Measurements from ENCODE around the gene SSR4. TPM values are rescaled to one million over a fixed set of nuclear protein-coding genes. Genes with fewer than 3 reads are reported as not detected.

The SSR4 gene
- total and polyA plus RNA-seq, 2 experiments from 2014 or later = 316 to 693 TPM

DNA sequence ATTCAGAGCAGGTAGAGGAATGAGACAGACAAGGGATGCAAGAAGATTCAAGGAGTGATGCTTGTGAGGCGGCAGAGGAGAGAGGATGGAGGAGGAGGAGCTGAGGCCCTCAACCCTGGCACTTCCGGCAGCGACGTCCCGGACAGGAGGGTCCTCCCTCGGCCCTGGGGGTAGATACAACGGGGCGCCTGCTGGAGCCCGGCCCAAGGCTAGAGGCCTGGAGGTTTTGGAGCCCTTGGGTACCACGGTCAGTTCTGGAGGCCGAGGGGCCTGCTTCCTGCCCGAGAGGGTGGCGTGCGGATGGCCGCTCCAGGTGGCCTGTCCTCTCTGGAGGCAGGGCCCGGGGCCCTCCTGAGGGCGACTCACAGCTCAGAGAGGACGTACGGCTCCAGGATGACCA is 13.5 kb downstream of the SSR4 start:
- 91% methylated on average over 19 of the region's 19 CpGs for WGBS (ENCODE audit: low lambda C conversion rate, missing lambda C conversion rate)

GRCh38 chrX:153812220-153812619 is 17.8 kb downstream of the SSR4 start:
- no peak overlapping the region for H3K4me3 ChIP-seq
- no peak overlapping the region for H3K27ac ChIP-seq
- H3K79me2 ChIP-seq = no peaks in the 10 kb centered on the region
- H3K9me3 ChIP-seq (ENCODE audit: low read depth) = no peaks in the 10 kb centered on the region
- H3K36me3 ChIP-seq (replicated peaks; ENCODE audit: insufficient read depth, low read depth) = no peaks in the 10 kb centered on the region
- H3K9me2 ChIP-seq (replicated peaks; ENCODE audit: insufficient read depth) = no peaks in the 10 kb centered on the region
- WGBS (ENCODE audit: low lambda C conversion rate, missing lambda C conversion rate) = 73% methylated on average over 14 of the region's 14 CpGs
- no peak overlapping the region for H2AFZ ChIP-seq
- TF ChIP-seq, protein P1, sequence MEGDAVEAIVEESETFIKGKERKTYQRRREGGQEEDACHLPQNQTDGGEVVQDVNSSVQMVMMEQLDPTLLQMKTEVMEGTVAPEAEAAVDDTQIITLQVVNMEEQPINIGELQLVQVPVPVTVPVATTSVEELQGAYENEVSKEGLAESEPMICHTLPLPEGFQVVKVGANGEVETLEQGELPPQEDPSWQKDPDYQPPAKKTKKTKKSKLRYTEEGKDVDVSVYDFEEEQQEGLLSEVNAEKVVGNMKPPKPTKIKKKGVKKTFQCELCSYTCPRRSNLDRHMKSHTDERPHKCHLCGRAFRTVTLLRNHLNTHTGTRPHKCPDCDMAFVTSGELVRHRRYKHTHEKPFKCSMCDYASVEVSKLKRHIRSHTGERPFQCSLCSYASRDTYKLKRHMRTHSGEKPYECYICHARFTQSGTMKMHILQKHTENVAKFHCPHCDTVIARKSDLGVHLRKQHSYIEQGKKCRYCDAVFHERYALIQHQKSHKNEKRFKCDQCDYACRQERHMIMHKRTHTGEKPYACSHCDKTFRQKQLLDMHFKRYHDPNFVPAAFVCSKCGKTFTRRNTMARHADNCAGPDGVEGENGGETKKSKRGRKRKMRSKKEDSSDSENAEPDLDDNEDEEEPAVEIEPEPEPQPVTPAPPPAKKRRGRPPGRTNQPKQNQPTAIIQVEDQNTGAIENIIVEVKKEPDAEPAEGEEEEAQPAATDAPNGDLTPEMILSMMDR (IDR thresholded peaks at IDR 0.05; ENCODE audit: poor library complexity) = no peak
- TF ChIP-seq EZH2 (IDR thresholded peaks at IDR 0.05; ENCODE audit: borderline replicate concordance) (no peak), EZH2phosphoT487 (IDR thresholded peaks at IDR 0.05; ENCODE audit: low read depth, severe bottlenecking, unreplicated experiment) (no peak)
- no peaks in the 10 kb centered on the region for H3K27me3 ChIP-seq
- no peaks in the 10 kb centered on the region for H4K20me1 ChIP-seq (ENCODE audit: insufficient read depth, poor library complexity, severe bottlenecking)
- no peak overlapping the region for H3K4me2 ChIP-seq
- no peak for DNase-seq (ENCODE audit: low spot score)
- H3K4me1 ChIP-seq (ENCODE audit: insufficient read depth) = no peaks in the 10 kb centered on the region

More for the DNA sequence above, 13.5 kb downstream of the SSR4 start:
- H3K79me2 ChIP-seq = no peaks in the 10 kb centered on the region
- H3K4me3 ChIP-seq = no peak overlapping the region
- no peak overlapping the region for H3K4me2 ChIP-seq
- H2AFZ ChIP-seq = no peak overlapping the region
- H3K27me3 ChIP-seq = no peaks in the 10 kb centered on the region
- no peaks in the 10 kb centered on the region for H3K9me3 ChIP-seq (ENCODE audit: low read depth)
- no peaks in the 10 kb centered on the region for H3K9me2 ChIP-seq (replicated peaks; ENCODE audit: insufficient read depth)
- TF ChIP-seq, protein P1 (IDR thresholded peaks at IDR 0.05; ENCODE audit: poor library complexity) = no peak
- TF ChIP-seq EZH2phosphoT487 (IDR thresholded peaks at IDR 0.05; ENCODE audit: low read depth, severe bottlenecking, unreplicated experiment) (no peak), EZH2 (IDR thresholded peaks at IDR 0.05; ENCODE audit: borderline replicate concordance) (no peak)
- no peaks in the 10 kb centered on the region for H3K36me3 ChIP-seq (replicated peaks; ENCODE audit: insufficient read depth, low read depth)
- no peaks in the 10 kb centered on the region for H3K4me1 ChIP-seq (ENCODE audit: insufficient read depth)
- DNase-seq (ENCODE audit: low spot score) = no peak
- H3K27ac ChIP-seq = no peak overlapping the region
- no peaks in the 10 kb centered on the region for H4K20me1 ChIP-seq (ENCODE audit: insufficient read depth, poor library complexity, severe bottlenecking)

DNA sequence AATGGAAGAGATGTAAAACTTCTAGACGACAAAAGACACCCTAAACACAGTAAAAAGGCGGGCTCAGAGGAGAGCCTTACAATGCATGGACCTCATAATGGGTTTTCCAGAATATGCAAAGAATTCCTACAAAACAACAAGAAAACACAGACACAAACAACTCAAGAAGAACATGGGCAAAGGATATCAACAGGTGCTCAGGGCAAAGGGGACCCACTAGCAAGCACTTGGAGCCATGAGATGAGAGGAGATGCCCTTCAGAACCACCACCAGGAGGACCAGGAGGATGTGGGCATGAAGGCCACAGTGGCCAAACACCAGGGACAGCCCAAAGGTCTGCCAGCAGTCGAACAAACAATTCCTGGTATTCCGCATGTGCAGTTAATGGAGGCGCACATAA is 18.7 kb downstream of the SSR4 start:
- no peak for DNase-seq (ENCODE audit: low spot score)
- Histone ChIP-seq H3K27me3 (no peaks in the 10 kb centered on the region), H4K20me1 (ENCODE audit: insufficient read depth, poor library complexity, severe bottlenecking) (no peaks in the 10 kb centered on the region), H3K4me1 (ENCODE audit: insufficient read depth) (no peaks in the 10 kb centered on the region), H3K36me3 (replicated peaks; ENCODE audit: insufficient read depth, low read depth) (no peaks in the 10 kb centered on the region), H2AFZ (no peak overlapping the region), H3K4me2 (no peak overlapping the region), H3K27ac (no peak overlapping the region), H3K9me2 (replicated peaks; ENCODE audit: insufficient read depth) (no peaks in the 10 kb centered on the region), H3K79me2 (no peaks in the 10 kb centered on the region), H3K9me3 (ENCODE audit: low read depth) (no peaks in the 10 kb centered on the region), H3K4me3 (no peak overlapping the region)
- TF ChIP-seq, protein P1 (IDR thresholded peaks at IDR 0.05; ENCODE audit: poor library complexity) = no peak
- TF ChIP-seq EZH2 (IDR thresholded peaks at IDR 0.05; ENCODE audit: borderline replicate concordance) (no peak), EZH2phosphoT487 (IDR thresholded peaks at IDR 0.05; ENCODE audit: low read depth, severe bottlenecking, unreplicated experiment) (no peak)
- WGBS (ENCODE audit: low lambda C conversion rate, missing lambda C conversion rate) = 87% methylated on average over 5 of the region's 5 CpGs

All from hepatocyte (in vitro differentiated cells).